GM10266 (cell line): ENCODE data around the gene PPP1R16B.

ENCODE experiments used
- DNase-seq: peaks from one replicate; pipeline ENCODE4 v3.0.0; 2012; ENCODE audit errors: extremely low spot score
- TF ChIP-seq, protein P1 (sequence below): IDR thresholded peaks from 2 replicates; pipeline ENCODE4 v1.5.1; 2012; ENCODE audit warnings: mild to moderate bottlenecking, low read depth; ENCODE audit not compliant: control insufficient read depth, insufficient read depth; ENCODE audit errors: missing control alignments

The PPP1R16B gene

DNA sequence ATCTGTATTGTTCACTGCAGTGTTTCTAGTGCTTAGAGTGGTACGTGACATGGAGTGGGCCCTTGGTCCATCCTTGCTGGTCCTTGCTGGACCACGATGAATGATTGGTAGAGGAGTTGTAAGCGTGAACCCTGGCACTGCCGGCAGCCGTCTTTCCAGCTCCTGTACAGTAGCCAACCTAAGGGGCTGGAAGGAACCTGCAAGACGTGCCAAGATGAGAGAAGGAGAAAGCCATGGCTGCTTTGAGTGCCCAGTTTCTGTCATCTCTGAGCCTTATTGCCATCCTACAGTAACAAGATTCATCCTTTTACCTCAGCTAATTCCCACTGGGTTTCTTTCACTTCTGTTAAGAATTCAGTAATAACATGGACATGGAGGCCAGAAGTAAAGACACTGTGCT lies 162.6 kb downstream of the PPP1R16B start:
- TF ChIP-seq, protein P1, sequence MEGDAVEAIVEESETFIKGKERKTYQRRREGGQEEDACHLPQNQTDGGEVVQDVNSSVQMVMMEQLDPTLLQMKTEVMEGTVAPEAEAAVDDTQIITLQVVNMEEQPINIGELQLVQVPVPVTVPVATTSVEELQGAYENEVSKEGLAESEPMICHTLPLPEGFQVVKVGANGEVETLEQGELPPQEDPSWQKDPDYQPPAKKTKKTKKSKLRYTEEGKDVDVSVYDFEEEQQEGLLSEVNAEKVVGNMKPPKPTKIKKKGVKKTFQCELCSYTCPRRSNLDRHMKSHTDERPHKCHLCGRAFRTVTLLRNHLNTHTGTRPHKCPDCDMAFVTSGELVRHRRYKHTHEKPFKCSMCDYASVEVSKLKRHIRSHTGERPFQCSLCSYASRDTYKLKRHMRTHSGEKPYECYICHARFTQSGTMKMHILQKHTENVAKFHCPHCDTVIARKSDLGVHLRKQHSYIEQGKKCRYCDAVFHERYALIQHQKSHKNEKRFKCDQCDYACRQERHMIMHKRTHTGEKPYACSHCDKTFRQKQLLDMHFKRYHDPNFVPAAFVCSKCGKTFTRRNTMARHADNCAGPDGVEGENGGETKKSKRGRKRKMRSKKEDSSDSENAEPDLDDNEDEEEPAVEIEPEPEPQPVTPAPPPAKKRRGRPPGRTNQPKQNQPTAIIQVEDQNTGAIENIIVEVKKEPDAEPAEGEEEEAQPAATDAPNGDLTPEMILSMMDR, result no peak
- no peak for DNase-seq

DNA sequence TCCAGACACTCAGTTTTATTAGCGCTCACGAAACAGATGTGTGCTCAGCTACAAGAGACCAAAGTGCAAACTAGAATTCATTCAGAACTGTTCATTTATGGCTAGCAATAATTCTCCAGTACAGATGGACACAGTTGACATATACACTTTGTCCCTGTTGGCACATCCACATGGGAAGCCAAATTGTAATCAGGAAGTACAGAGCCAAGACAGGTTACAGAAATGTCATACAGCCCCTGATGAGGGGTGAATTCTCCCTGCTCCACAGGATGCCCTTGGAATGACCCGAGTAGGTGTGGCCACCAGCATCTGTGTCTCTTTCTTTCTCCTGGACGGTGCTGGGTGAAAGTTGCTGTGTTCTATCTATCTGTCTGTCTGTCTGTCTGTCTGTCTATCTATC lies 164.2 kb downstream of the PPP1R16B start:
- DNase-seq, result no peak

DNA sequence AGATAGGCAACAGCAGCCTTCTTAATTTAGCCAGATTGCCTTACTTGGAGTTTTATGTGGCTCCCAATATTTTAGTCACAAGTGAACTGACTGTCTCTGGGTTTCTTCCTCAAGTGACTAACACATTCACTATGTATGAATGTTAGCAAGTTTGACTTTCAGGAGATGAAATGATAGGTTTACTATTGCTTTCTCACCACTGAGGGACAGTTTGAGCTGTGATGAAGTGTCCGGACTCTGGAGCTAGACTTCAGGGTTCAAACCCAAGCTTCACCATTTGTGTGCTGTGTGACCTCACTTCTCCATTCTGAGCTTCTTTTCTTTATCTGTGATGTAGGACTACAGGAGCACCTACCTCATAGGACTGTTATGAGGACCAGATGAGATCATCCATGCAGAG lies 164.8 kb downstream of the PPP1R16B start:
- DNase-seq, result no peak
- TF ChIP-seq, protein P1, result no peak

More for the DNA sequence above, 164.2 kb downstream of the PPP1R16B start:
- TF ChIP-seq, protein P1, result no peak
